ENCODE data around the gene SRSF1.
A peak's percentile ranks its signal among the peaks of the same experiment; 100 is the strongest.

Gene SRSF1

GRCh38 chr17:58010067-58010799, 3.2 kb upstream of the SRSF1 start:
- no peaks in the 10 kb centered on the region for H3K9me3 ChIP-seq (ENCODE audit: insufficient read depth, low read depth, low read length)
- no peak overlapping the region for H3K18ac ChIP-seq (ENCODE audit: low read length)
- no peak overlapping the region for H4K8ac ChIP-seq (ENCODE audit: low read depth, low read length)
- H2BK120ac ChIP-seq (ENCODE audit: insufficient read depth, low read length, poor library complexity): no peak overlapping the region
- H3K79me1 ChIP-seq (ENCODE audit: low read length): peaks cover 14% of the 10 kb centered on the region
- no peak overlapping the region for H3K23ac ChIP-seq (ENCODE audit: low read length)
- H3K4ac ChIP-seq (ENCODE audit: low read depth, low read length): no peak overlapping the region
- no peak overlapping the region for H3K4me2 ChIP-seq (ENCODE audit: low read length)
- no peak overlapping the region for H3K14ac ChIP-seq (ENCODE audit: low read length)
- H3K4me3 ChIP-seq (ENCODE audit: low read depth, low read length): no peak overlapping the region
- peaks cover 2 to 4% of the 10 kb centered on the region in 2 experiments for H3K36me3 ChIP-seq (ENCODE audit: control insufficient read depth in 1 of 2, insufficient read depth in 2 of 2, low read length in 2 of 2)
- no peak overlapping the region for H2BK12ac ChIP-seq (ENCODE audit: low read length)
- H3K27ac ChIP-seq (ENCODE audit: low read depth, low read length): no peak overlapping the region
- H3K27me3 ChIP-seq (ENCODE audit: insufficient read depth, low read length): no peaks in the 10 kb centered on the region
- H2AFZ ChIP-seq (ENCODE audit: insufficient read depth, low read length, poor library complexity): no peak overlapping the region
- no peak overlapping the region for H4K91ac ChIP-seq (ENCODE audit: low read depth, low read length)
- DNase-seq: no peak
- no peak overlapping the region for H2BK5ac ChIP-seq (ENCODE audit: low read depth, low read length, poor library complexity)
- no peak overlapping the region for H2AK5ac ChIP-seq (ENCODE audit: low read length)
- H3K4me1 ChIP-seq (ENCODE audit: control insufficient read depth in 1 of 2, insufficient read depth in 2 of 2, low read length in 2 of 2): peaks cover 2 to 3% of the 10 kb centered on the region in 2 experiments
- H3K79me2 ChIP-seq (ENCODE audit: control insufficient read depth, insufficient read depth, low read length, poor library complexity): peaks cover 14% of the 10 kb centered on the region
- WGBS (ENCODE audit: extremely low coverage, insufficient coverage, insufficient read length): no CpG with 5 or more reads among the region's 10 CpGs
- H3K9ac ChIP-seq (ENCODE audit: low read length): no peak overlapping the region
- no peak overlapping the region for H4K12ac ChIP-seq (ENCODE audit: low read depth, low read length)

DNA sequence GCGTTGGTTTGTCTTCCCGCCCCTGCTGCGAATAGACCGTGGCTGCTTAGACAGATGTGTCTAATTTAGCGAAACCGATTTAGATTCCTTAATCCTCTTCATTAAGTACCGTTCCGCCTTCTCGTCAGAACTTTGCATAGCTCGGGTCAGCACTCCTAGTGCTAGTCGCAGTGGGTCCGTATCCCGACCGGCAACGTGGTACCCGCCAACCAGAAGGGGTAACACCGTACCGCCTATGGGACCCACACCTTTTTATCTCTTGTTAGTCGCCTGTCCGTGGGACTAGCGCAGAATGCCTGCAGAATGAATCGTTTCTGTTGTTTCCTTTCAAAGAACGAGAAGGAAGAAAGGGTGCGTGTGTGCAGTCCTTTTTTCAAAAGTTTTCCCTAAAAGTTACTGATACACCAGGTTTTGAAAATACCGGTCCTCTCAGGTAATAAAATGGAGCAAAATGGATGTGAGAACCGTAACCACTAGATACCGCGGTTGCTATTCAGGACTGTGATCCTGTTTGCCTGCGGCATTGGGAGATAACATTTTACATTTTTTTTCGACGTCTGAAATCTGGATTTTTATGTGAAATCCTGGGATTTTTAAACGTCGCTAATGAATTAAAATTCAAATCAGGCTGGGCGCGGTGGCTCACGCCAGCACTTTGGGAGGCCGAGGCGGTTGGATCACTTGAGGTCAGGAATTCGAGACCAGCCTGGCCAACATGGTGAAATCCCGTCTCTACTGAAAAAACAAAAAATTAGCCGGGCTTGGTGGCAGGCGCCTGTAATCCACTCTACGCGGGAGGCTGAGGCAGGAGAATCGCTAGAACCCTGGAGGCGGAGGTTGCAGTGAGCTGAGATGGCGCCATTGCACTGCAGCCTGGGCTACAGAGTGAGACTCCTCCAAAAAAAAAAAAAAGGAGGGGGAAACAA, 998 bp upstream of the SRSF1 start:
- Histone ChIP-seq H3K27me3 (ENCODE audit: insufficient read depth, low read length) (no peaks in the 10 kb centered on the region), H4K8ac (ENCODE audit: low read depth, low read length) (peak overlapping the region; percentile 63), H3K18ac (ENCODE audit: low read length) (peak overlapping the region; percentile 34), H3K9ac (ENCODE audit: low read length) (peak overlapping the region; percentile 82), H3K79me2 (ENCODE audit: control insufficient read depth, insufficient read depth, low read length, poor library complexity) (peaks cover 15% of the 10 kb centered on the region), H3K14ac (ENCODE audit: low read length) (peak overlapping the region; percentile 56), H3K4me2 (ENCODE audit: low read length) (peak overlapping the region; percentile 91), H3K27ac (ENCODE audit: low read depth, low read length) (peak overlapping the region; percentile 88), H3K4me1 (ENCODE audit: control insufficient read depth in 1 of 2, insufficient read depth in 2 of 2, low read length in 2 of 2) (peaks cover 2 to 3% of the 10 kb centered on the region in 2 experiments), H3K9me3 (ENCODE audit: insufficient read depth, low read depth, low read length) (no peaks in the 10 kb centered on the region), H2BK120ac (ENCODE audit: insufficient read depth, low read length, poor library complexity) (peak overlapping the region; percentile 16), H2BK5ac (ENCODE audit: low read depth, low read length, poor library complexity) (peak overlapping the region; percentile 23), H3K79me1 (ENCODE audit: low read length) (peaks cover 14% of the 10 kb centered on the region), H3K23ac (ENCODE audit: low read length) (no peak overlapping the region), H4K12ac (ENCODE audit: low read depth, low read length) (peak overlapping the region; percentile 49), H2AFZ (ENCODE audit: insufficient read depth, low read length, poor library complexity) (peak overlapping the region; percentile 47), H2BK12ac (ENCODE audit: low read length) (no peak overlapping the region), H3K4ac (ENCODE audit: low read depth, low read length) (peak overlapping the region; percentile 35), H3K36me3 (ENCODE audit: control insufficient read depth in 1 of 2, insufficient read depth in 2 of 2, low read length in 2 of 2) (peaks cover 3 to 8% of the 10 kb centered on the region in 2 experiments), H2AK5ac (ENCODE audit: low read length) (peak overlapping the region; percentile 17), H3K4me3 (ENCODE audit: low read depth, low read length) (peak overlapping the region; percentile 77), H4K91ac (ENCODE audit: low read depth, low read length) (peak overlapping the region; percentile 49)
- no CpG with 5 or more reads among the region's 47 CpGs for WGBS (ENCODE audit: extremely low coverage, insufficient coverage, insufficient read length)
- peak; percentile 87 to 98 for DNase-seq

DNA sequence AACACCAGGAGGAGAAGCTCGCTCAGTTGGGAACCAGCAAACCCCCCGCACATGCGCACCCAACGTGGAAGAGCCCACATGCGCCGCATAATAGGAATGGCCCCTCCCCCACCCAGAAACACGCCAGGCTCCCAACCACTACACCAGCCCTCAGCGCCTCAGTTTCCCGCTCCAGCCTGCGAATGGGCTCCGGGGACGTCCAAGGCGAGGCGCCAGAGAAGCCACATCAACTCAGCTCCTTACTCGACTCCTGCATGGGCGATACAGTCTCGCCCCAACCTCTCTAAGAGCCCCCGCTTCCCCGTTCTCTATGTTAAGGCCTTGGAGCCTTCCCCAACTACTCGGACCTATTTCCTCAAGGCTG, 504 bp downstream of the SRSF1 start:
- no peak overlapping the region for H2BK12ac ChIP-seq (ENCODE audit: low read length)
- peak overlapping the region; percentile 77 for H2BK5ac ChIP-seq (ENCODE audit: low read depth, low read length, poor library complexity)
- no CpG with 5 or more reads among the region's 20 CpGs for WGBS (ENCODE audit: extremely low coverage, insufficient coverage, insufficient read length)
- peaks cover 14% of the 10 kb centered on the region for H3K79me1 ChIP-seq (ENCODE audit: low read length)
- peak overlapping the region; percentile 86 for H2BK120ac ChIP-seq (ENCODE audit: insufficient read depth, low read length, poor library complexity)
- peak overlapping the region; percentile 90 for H3K4me3 ChIP-seq (ENCODE audit: low read depth, low read length)
- H2AK5ac ChIP-seq (ENCODE audit: low read length): peak overlapping the region; percentile 55
- peak; percentile 44 to 71 for DNase-seq
- no peaks in the 10 kb centered on the region for H3K27me3 ChIP-seq (ENCODE audit: insufficient read depth, low read length)
- peak overlapping the region; percentile 94 for H4K91ac ChIP-seq (ENCODE audit: low read depth, low read length)
- peak overlapping the region; percentile 74 for H4K8ac ChIP-seq (ENCODE audit: low read depth, low read length)
- H2AFZ ChIP-seq (ENCODE audit: insufficient read depth, low read length, poor library complexity): peak overlapping the region; percentile 41
- H3K23ac ChIP-seq (ENCODE audit: low read length): no peak overlapping the region
- peaks cover 15% of the 10 kb centered on the region for H3K79me2 ChIP-seq (ENCODE audit: control insufficient read depth, insufficient read depth, low read length, poor library complexity)
- peaks cover 6 to 12% of the 10 kb centered on the region in 2 experiments for H3K36me3 ChIP-seq (ENCODE audit: control insufficient read depth in 1 of 2, insufficient read depth in 2 of 2, low read length in 2 of 2)
- peak overlapping the region; percentile 96 for H3K14ac ChIP-seq (ENCODE audit: low read length)
- H3K4me1 ChIP-seq (ENCODE audit: control insufficient read depth in 1 of 2, insufficient read depth in 2 of 2, low read length in 2 of 2): peaks cover 2 to 3% of the 10 kb centered on the region in 2 experiments
- H4K12ac ChIP-seq (ENCODE audit: low read depth, low read length): peak overlapping the region; percentile 90
- no peaks in the 10 kb centered on the region for H3K9me3 ChIP-seq (ENCODE audit: insufficient read depth, low read depth, low read length)
- H3K18ac ChIP-seq (ENCODE audit: low read length): peak overlapping the region; percentile 92
- peak overlapping the region; percentile 91 for H3K4me2 ChIP-seq (ENCODE audit: low read length)
- peak overlapping the region; percentile 94 for H3K4ac ChIP-seq (ENCODE audit: low read depth, low read length)
- peak overlapping the region; percentile 95 for H3K9ac ChIP-seq (ENCODE audit: low read length)
- peak overlapping the region; percentile 83 for H3K27ac ChIP-seq (ENCODE audit: low read depth, low read length)

DNA sequence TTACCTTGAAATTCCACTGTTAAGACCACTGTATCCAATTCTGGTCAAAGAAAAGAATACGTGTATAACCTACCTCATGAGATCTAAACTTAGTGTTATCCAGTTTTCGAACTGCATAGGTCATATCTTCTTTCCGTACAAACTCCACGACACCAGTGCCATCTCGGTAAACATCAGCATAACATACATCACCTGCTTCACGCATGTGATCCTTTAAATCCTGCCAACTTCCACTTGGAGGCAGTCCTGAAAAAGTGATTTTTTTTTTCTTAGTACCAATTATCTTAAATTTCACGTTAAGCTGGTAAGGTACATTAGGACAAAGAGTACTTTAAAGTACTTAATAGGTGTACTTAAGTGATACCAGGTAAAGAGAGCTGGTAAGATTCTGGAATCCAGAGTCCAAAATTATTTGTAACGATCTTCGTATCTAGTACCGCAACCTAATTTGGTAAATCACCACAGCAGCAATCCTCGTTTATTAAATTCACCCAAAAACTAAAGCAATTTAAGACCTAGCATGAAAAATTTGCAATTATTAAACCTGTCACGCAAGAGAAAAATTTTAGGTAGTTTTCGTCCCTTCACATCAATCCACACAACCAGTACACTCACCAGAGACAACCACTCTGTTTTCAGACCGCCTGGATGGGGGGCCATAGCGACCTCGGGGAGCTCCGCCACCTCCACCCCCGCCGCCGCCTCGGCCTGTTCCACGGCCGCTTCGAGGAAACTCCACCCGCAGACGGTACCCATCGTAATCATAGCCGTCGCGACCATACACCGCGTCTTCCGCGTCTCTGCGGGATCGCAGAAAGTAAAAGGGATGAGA, 1.1 kb downstream of the SRSF1 start:
- no peaks in the 10 kb centered on the region for H3K9me3 ChIP-seq (ENCODE audit: insufficient read depth, low read depth, low read length)
- H2BK120ac ChIP-seq (ENCODE audit: insufficient read depth, low read length, poor library complexity): no peak overlapping the region
- H3K4ac ChIP-seq (ENCODE audit: low read depth, low read length): peak overlapping the region; percentile 98
- H3K79me2 ChIP-seq (ENCODE audit: control insufficient read depth, insufficient read depth, low read length, poor library complexity): peaks cover 15% of the 10 kb centered on the region
- H4K91ac ChIP-seq (ENCODE audit: low read depth, low read length): peak overlapping the region; percentile 94
- H2AFZ ChIP-seq (ENCODE audit: insufficient read depth, low read length, poor library complexity): no peak overlapping the region
- H3K27me3 ChIP-seq (ENCODE audit: insufficient read depth, low read length): no peaks in the 10 kb centered on the region
- peaks cover 6 to 12% of the 10 kb centered on the region in 2 experiments for H3K36me3 ChIP-seq (ENCODE audit: control insufficient read depth in 1 of 2, insufficient read depth in 2 of 2, low read length in 2 of 2)
- DNase-seq: no peak
- H4K12ac ChIP-seq (ENCODE audit: low read depth, low read length): no peak overlapping the region
- H3K79me1 ChIP-seq (ENCODE audit: low read length): peaks cover 14% of the 10 kb centered on the region
- H3K27ac ChIP-seq (ENCODE audit: low read depth, low read length): no peak overlapping the region
- H3K4me1 ChIP-seq (ENCODE audit: control insufficient read depth in 1 of 2, insufficient read depth in 2 of 2, low read length in 2 of 2): peaks cover 2 to 3% of the 10 kb centered on the region in 2 experiments
- peak overlapping the region; percentile 95 for H3K9ac ChIP-seq (ENCODE audit: low read length)
- H3K23ac ChIP-seq (ENCODE audit: low read length): no peak overlapping the region
- no peak overlapping the region for H4K8ac ChIP-seq (ENCODE audit: low read depth, low read length)
- peak overlapping the region; percentile 96 for H3K14ac ChIP-seq (ENCODE audit: low read length)
- no peak overlapping the region for H3K18ac ChIP-seq (ENCODE audit: low read length)
- no CpG with 5 or more reads among the region's 36 CpGs for WGBS (ENCODE audit: extremely low coverage, insufficient coverage, insufficient read length)
- no peak overlapping the region for H2AK5ac ChIP-seq (ENCODE audit: low read length)
- peak overlapping the region; percentile 91 for H3K4me2 ChIP-seq (ENCODE audit: low read length)
- H2BK12ac ChIP-seq (ENCODE audit: low read length): no peak overlapping the region
- peak overlapping the region; percentile 90 for H3K4me3 ChIP-seq (ENCODE audit: low read depth, low read length)
- H2BK5ac ChIP-seq (ENCODE audit: low read depth, low read length, poor library complexity): peak overlapping the region; percentile 27

All from trophoblast cell (in vitro differentiated cells and primary cell).